ENCODE results near the gene IGFBP1. TPM values are rescaled to one million over a fixed set of nuclear protein-coding genes. Genes with fewer than 3 reads are reported as not detected.
"Not testable (repeated sequence)": the region's sequence is repeated elsewhere in the genome, so short reads cannot be mapped to it uniquely, and the experiment has no call there.

Gene IGFBP1
- polyA plus RNA-seq (ENCODE audit: insufficient read length) = 0.16 TPM

- DNase-seq (ENCODE audit: low read depth) = no peak
Measured at GRCh38 chr7:45888185-45888992, at the start of gene IGFBP1. Gene IGFBP1 (plus strand): TSS chr7:45888488. CDS start chr7:45888653, 165 bp downstream.

- not testable (repeated sequence) for DNase-seq (ENCODE audit: low read depth)
Measured at GRCh38 chr7:45838852-45839251, 49.4 kb upstream of the IGFBP1 start.

- not testable (repeated sequence) for DNase-seq (ENCODE audit: low read depth)
Measured at GRCh38 chr7:45841926-45842717, 46.2 kb upstream of the IGFBP1 start.

GRCh38 chr7:45846536-45846935, 41.8 kb upstream of the IGFBP1 start:
- not testable (repeated sequence) for DNase-seq (ENCODE audit: low read depth)

- DNase-seq (ENCODE audit: low read depth) = not testable (repeated sequence)
Measured at GRCh38 chr7:45848734-45849133, 39.6 kb upstream of the IGFBP1 start.

- DNase-seq (ENCODE audit: low read depth) = not testable (repeated sequence)
Measured at GRCh38 chr7:45852984-45853383, 35.3 kb upstream of the IGFBP1 start.

GRCh38 chr7:45853491-45853890, 34.8 kb upstream of the IGFBP1 start:
- not testable (repeated sequence) for DNase-seq (ENCODE audit: low read depth)

GRCh38 chr7:45855680-45856079, 32.6 kb upstream of the IGFBP1 start:
- not testable (repeated sequence) for DNase-seq (ENCODE audit: low read depth)

- not testable (repeated sequence) for DNase-seq (ENCODE audit: low read depth)
Measured at GRCh38 chr7:45856888-45857287, 31.4 kb upstream of the IGFBP1 start.

GRCh38 chr7:45863715-45864114, 24.6 kb upstream of the IGFBP1 start:
- no peak for DNase-seq (ENCODE audit: low read depth)

GRCh38 chr7:45865594-45866410, 22.5 kb upstream of the IGFBP1 start:
- no peak for DNase-seq (ENCODE audit: low read depth)

- no peak for DNase-seq (ENCODE audit: low read depth)
Measured at GRCh38 chr7:45867471-45867870, 20.8 kb upstream of the IGFBP1 start.

GRCh38 chr7:45869426-45869825, 18.9 kb upstream of the IGFBP1 start:
- no peak for DNase-seq (ENCODE audit: low read depth)

GRCh38 chr7:45872116-45873034, 15.9 kb upstream of the IGFBP1 start:
- no peak for DNase-seq (ENCODE audit: low read depth)

- no peak for DNase-seq (ENCODE audit: low read depth)
Measured at GRCh38 chr7:45873035-45873354, 15.3 kb upstream of the IGFBP1 start, which contains the start of gene CCDC201. Gene CCDC201 (minus strand): TSS chr7:45873082. CDS start chr7:45873007, 75 bp downstream.

- DNase-seq (ENCODE audit: low read depth) = no peak
Measured at GRCh38 chr7:45873355-45873754, 14.9 kb upstream of the IGFBP1 start.

- DNase-seq (ENCODE audit: low read depth) = no peak
Measured at GRCh38 chr7:45874408-45875131, 13.7 kb upstream of the IGFBP1 start.

GRCh38 chr7:45876519-45876918, 11.8 kb upstream of the IGFBP1 start:
- no peak for DNase-seq (ENCODE audit: low read depth)

GRCh38 chr7:45878457-45879144, 9.7 kb upstream of the IGFBP1 start:
- no peak for DNase-seq (ENCODE audit: low read depth)

Measured in forelimb muscle (tissue), 1 donor.